KOPT-K1 (cell line): ENCODE data around the gene ZC3H7A.

Source experiments
- H3K27ac ChIP-seq: fragments of 200-600 bp; sonication (generic); 2 replicates; pipeline ENCODE4 v1.5.1; 2016; ENCODE audit warnings: antibody characterized with exemption, mild to moderate bottlenecking, low read depth, low read length; ENCODE audit not compliant: poor library complexity, severe bottlenecking
- H3K36me3 ChIP-seq: fragments of 200-600 bp; sonication (generic); 2 replicates; pipeline ENCODE4 v1.5.1; 2017; ENCODE audit warnings: antibody characterized with exemption, mild to moderate bottlenecking, low read length, moderate library complexity; ENCODE audit not compliant: insufficient read depth
- H3K9me3 ChIP-seq: fragments of 200-600 bp; sonication (generic); 2 replicates; pipeline ENCODE4 v1.5.1; 2017; ENCODE audit warnings: antibody characterized with exemption, low read length, mild to moderate bottlenecking; ENCODE audit not compliant: insufficient read depth, poor library complexity, severe bottlenecking

ZC3H7A gene

DNA sequence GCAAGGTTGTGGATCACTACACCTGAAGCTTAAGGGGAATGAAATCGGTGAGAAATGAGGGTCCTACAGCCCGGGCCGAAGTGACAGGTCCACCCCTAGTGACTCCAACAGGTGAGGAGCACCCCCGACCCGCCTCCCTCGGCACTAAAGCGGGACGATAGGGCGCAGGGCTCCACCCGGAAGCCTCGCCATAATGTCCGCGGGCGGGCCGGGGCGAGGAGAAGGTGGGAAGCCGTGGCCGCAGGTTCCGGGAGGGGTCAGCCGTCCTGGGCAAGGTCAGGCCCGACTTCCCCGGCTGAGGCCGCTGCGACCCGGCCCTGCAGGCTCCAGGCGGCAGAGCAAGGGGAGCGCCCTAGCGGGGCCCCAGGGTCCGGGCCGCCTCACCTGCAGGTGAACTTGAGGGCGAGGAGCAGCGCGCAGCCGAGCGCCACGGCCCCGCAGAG is 54.9 kb downstream of the ZC3H7A start:
- Histone ChIP-seq H3K27ac (peak overlapping the region; percentile 70), H3K9me3 (no peaks in the 10 kb centered on the region)

GRCh38 chr16:11740567-11740966 is 56.5 kb downstream of the ZC3H7A start:
- H3K27ac ChIP-seq, result no peak overlapping the region

More for the DNA sequence above, 54.9 kb downstream of the ZC3H7A start:
- peaks cover 17% of the 10 kb centered on the region for H3K36me3 ChIP-seq

DNA sequence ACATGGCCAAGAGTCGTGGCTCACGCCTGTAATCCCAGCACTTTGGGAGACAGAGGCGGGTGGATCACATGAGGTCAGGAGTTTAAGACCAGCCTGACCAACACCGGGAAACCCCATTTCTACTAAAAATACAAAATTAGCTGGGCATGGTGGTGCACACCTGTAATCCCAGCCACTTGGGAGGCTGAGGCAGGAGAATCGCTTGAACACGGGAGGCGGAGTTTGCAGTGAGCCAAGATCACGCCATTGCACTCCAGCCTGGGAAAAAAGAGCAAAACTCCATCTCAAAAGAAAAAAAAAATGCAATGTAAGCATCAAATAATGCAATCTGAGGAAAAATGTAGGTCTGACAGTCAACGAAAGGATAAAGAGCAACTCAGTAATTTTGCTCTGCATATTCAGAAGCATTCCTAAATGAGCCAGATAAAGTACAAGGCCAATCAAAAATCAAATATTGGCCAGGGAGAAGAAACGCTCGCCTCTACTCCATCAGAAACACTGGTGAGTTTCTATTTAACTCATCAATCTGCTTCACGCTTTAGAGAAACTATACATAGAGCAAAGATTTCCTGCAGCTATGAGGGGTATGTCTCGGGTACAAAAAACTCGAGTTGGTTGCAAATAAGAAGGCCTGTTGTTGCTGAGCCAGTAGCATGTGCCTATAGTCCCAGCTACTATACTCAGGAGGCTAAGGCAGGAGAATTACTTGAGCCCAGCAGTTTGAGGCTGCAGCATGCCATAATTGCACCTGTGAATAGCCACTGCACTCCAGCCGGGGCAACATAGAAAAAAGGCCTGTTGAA is 58.1 kb downstream of the ZC3H7A start:
- Histone ChIP-seq H3K36me3 (peaks cover 46% of the 10 kb centered on the region), H3K9me3 (no peaks in the 10 kb centered on the region), H3K27ac (no peak overlapping the region)

More at GRCh38 chr16:11740567-11740966, 56.5 kb downstream of the ZC3H7A start:
- H3K9me3 ChIP-seq, result no peaks in the 10 kb centered on the region
- H3K36me3 ChIP-seq, result peaks cover 29% of the 10 kb centered on the region

DNA sequence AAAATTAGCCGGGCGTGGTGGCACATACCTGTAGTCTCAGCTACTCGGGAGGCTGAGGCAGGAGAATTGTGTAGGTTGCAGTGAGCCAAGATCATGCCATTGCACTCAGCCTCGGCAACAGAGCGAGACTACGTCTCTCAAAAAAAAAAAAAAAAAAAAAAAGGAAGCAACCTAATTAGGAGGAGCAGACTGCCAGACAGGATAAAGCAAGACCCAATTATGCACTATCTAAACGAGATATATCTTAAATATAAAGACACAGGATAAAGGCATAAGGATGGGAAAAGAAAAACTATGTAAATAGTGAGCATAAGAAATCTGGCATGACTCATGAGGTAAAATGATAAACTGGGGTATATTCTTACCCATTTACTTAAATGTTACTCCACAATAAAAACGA is 59.3 kb downstream of the ZC3H7A start:
- Histone ChIP-seq H3K36me3 (peaks cover 57% of the 10 kb centered on the region), H3K27ac (no peak overlapping the region), H3K9me3 (no peaks in the 10 kb centered on the region)

GRCh38 chr16:11736903-11737302 is 60.2 kb downstream of the ZC3H7A start:
- no peaks in the 10 kb centered on the region for H3K9me3 ChIP-seq
- no peak overlapping the region for H3K27ac ChIP-seq
- H3K36me3 ChIP-seq, result peaks cover 66% of the 10 kb centered on the region

GRCh38 chr16:11735787-11736186 is 61.3 kb downstream of the ZC3H7A start:
- H3K9me3 ChIP-seq, result no peaks in the 10 kb centered on the region
- peaks cover 77% of the 10 kb centered on the region for H3K36me3 ChIP-seq
- no peak overlapping the region for H3K27ac ChIP-seq

DNA sequence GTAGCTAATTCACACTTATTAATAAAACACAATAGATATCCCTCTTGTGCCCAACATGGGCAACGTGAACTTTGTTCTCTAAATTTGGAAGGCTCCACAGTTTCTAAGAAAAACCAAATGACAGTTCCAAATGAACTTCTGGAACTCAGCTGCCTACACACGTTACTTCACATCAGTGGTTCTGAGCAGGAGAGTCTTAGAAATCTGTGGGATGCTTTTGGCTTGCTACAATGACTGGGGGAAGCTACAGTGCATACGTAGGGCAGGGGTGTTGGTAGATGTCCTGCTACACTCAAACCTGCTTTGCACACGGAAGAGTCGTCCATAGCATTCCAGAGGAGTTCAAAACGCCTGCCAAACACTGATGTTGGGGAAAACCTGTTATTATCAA is 62.4 kb downstream of the ZC3H7A start:
- Histone ChIP-seq H3K36me3 (peaks cover 88% of the 10 kb centered on the region), H3K27ac (no peak overlapping the region), H3K9me3 (no peaks in the 10 kb centered on the region)

DNA sequence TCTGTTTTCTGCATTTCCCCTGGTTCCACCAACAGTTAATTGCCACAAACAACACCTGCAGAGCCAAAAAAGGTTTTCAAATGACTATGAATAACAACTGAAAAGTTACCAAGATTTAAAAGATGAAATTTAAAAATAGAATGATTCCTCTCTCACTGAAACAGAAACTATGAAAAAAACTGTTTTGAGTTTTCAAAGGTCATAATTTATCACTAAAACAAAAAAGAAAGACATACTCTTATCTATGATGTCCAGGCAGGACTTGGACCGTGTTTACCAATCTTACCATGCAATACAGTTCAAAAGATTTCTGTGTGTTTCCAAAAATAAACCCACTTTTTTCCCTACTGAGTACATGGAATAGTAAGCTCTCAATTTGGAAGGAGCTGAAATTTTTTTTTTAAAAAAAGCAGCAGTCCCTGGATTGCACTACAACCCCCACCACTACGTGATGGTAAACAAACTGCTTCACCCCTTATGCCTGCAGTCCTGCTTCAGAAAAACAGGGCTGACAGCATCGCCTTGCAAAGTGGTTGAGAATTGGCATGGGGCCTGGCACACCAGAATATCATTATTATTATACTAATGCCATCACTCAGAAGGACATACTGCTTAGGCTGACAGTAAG is 62.9 kb downstream of the ZC3H7A start:
- Histone ChIP-seq H3K36me3 (peaks cover 93% of the 10 kb centered on the region), H3K27ac (no peak overlapping the region), H3K9me3 (no peaks in the 10 kb centered on the region)

- Histone ChIP-seq H3K36me3 (peaks cover 91% of the 10 kb centered on the region), H3K27ac (no peak overlapping the region)
These were observed 65.8 kb downstream of the ZC3H7A start for GRCh38 chr16:11731222-11731621.

GRCh38 chr16:11729787-11730186 is 67.3 kb downstream of the ZC3H7A start:
- Histone ChIP-seq H3K9me3 (no peaks in the 10 kb centered on the region), H3K27ac (no peak overlapping the region), H3K36me3 (peaks cover 91% of the 10 kb centered on the region)

More at GRCh38 chr16:11731222-11731621, 65.8 kb downstream of the ZC3H7A start:
- no peaks in the 10 kb centered on the region for H3K9me3 ChIP-seq

DNA sequence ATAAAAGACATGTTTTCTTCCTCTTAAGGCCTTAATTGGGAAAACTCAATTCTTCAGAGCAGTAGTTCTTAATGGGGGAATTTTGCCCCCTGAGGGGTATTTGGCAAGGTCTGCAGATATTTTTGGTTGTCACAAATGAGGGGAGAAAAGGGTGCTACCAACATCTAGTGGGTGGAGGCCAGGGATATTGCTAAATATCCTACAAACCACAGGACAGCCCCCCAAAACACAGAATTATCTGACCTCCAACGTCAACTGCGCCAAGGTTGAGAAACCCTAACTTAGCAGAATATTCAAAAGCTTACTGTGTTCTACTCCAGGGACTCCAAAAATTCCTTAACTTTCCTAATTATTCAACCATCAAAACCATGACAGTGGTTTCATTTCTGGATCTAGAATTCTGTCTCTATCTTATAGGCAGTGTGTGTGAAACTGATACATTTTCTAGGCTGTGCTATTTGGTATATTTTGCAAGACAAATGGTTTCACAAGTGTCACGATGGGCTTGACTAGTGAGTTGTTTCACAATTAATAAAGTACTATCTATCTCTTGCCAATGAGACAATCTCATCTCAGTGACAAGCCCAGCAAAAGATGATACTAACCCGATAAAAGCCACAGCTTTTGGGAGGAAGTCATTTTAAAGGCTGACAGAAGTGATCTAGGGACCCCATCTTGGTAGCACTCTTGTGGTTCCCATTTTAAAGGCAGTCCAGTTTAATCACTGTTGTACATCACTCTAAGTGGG is 69.1 kb downstream of the ZC3H7A start:
- Histone ChIP-seq H3K9me3 (no peaks in the 10 kb centered on the region), H3K27ac (no peak overlapping the region), H3K36me3 (peaks cover 91% of the 10 kb centered on the region)

DNA sequence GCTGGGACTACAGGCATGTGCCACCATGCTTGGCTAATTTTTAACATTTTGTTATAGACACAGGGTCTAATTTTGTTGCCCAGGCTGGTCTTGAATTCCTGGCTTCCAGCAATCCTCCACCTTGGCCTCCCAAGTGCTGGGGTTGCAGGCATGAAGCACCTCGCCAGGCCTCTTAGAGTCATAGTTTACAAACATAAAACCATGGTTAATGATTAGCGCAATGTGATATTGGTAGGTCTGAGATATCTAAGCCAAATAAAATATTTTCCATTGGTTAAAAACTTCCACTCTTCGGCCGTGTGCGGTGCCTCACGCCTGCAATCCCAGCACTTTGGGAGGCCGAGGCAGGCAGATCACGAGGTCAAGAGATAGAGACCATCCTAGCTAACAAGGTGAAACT is 71.0 kb downstream of the ZC3H7A start:
- Histone ChIP-seq H3K9me3 (no peaks in the 10 kb centered on the region), H3K36me3 (peaks cover 91% of the 10 kb centered on the region), H3K27ac (no peak overlapping the region)

DNA sequence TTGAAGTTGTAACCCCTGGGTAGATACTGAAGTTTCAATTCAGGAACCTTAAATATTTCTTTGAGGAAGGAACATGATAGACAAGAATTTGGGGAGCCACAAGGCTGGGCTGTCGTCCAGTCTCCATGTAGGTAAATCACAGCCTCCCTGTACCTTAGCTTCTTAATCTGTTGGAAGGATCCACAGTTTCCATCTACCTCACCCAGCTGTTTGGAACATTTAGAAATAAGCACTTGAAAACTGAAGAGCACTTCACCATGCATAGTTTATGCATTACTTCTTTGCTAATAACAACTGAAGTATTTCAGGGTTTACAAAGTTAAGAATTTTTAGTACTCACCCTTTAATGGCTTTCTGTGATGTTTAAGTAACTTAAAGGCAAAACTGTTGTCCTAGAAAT is 71.6 kb downstream of the ZC3H7A start:
- no peaks in the 10 kb centered on the region for H3K9me3 ChIP-seq
- H3K27ac ChIP-seq, result no peak overlapping the region
- peaks cover 90% of the 10 kb centered on the region for H3K36me3 ChIP-seq

DNA sequence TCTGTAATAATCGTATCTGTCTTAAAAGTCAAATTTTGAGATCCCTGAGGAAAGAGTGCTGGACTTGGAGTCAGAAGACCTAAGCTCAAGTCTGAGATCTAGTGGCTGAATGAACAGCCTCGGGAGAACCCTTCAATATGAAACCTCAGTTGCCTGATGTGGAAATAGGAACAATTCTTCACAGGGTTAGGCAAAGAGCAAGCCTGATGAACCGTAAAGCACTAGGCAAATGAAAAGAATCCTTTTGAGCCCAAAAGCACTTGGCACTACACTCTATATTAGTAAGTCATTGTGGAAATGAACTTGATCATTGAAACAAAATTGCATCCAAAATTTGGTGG is 74.6 kb downstream of the ZC3H7A start:
- no peak overlapping the region for H3K27ac ChIP-seq
- no peaks in the 10 kb centered on the region for H3K9me3 ChIP-seq
- peaks cover 86% of the 10 kb centered on the region for H3K36me3 ChIP-seq

DNA sequence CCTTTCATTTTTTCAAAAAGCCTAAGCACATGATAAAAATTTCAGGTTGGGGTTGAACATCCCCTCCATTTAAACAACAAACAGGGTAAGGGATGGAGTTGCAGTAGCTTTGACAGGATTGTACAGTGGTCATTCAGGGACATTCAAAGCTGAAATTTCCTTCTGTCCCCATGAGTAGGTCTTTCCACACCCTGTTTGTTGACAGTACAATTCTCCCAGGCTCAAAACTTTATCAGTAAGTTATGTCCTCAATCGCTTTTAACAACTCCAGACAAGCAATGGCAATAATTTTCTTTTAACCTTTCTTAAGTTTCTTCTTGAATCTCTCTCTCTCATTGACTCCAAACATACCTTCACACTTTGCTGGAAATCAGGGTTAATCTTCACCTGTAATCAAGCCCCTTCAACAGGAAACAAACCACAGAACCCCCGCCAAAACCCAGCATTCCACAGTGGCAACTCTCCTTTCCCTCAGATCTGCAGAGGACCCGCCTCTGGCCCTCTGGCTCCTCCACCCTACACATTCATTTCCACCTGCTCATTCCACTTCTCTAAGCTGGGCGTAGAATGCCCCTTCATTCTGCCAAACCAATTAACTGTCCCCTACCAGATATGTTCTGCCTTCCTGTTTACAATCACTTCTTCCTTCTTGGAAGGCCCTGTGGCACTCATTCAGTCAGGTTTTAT is 75.1 kb downstream of the ZC3H7A start:
- Histone ChIP-seq H3K27ac (no peak overlapping the region), H3K36me3 (peaks cover 86% of the 10 kb centered on the region), H3K9me3 (no peaks in the 10 kb centered on the region)
